PC-3 (cell line): Measurements from ENCODE around the gene TMEM250. TPM values are rescaled to one million over a fixed set of nuclear protein-coding genes. Genes with fewer than 3 reads are reported as not detected.
"Not testable (repeated sequence)": the region's sequence is repeated elsewhere in the genome, so short reads cannot be mapped to it uniquely, and the experiment has no call there.

Experiments
- ATAC-seq: fragments of 200-7000 bp; cut with Tn5 transposase; 2 replicates; pipeline ENCODE4 v1.9.1; 2020; ENCODE audit warnings: mild to moderate bottlenecking, moderate library complexity
- BruUV-seq: library from RNA; stranded (reverse); fragments of 400-500 nt; replicated peaks from 2 replicates; lab custom pipeline; 2021; lab: Mats Ljungman, UMichigan
- CTCF ChIA-PET: fragments of 300-600 bp; sonication (Branson Sonifier 250); formaldehyde crosslinking; loops from one replicate; lab custom pipeline; 2022; ENCODE audit warnings: antibody characterized with exemption; lab: Charles Lee
- POLR2A ChIA-PET: fragments of 300-600 bp; sonication (Branson Sonifier 250); formaldehyde crosslinking; loops from one replicate; lab custom pipeline; 2022; ENCODE audit warnings: antibody characterized with exemption; ENCODE audit not compliant: unreplicated experiment; lab: Charles Lee
- DNase-seq: peaks from one replicate; pipeline ENCODE4 v3.0.0-alpha.2; 2015
- H2AFZ ChIP-seq: fragments of 300-600 bp; sonication (generic); 2 replicates; pipeline ENCODE4 v1.6.0; 2016; ENCODE audit warnings: antibody characterized with exemption, low read length
- H3F3A ChIP-seq: fragments of 300-600 bp; sonication (generic); one replicate; pipeline ENCODE4 v1.6.0; 2017; ENCODE audit warnings: antibody characterized with exemption, low read length, control low read depth, mild to moderate bottlenecking; ENCODE audit not compliant: unreplicated experiment
- H3K27ac ChIP-seq: fragments of 300-600 bp; sonication (generic); 2 replicates; pipeline ENCODE4 v1.5.1; 2016; ENCODE audit warnings: mild to moderate bottlenecking, low read length
- H3K27me3 ChIP-seq: fragments of 300-600 bp; sonication (generic); 2 replicates; pipeline ENCODE4 v1.6.1; 2016; ENCODE audit warnings: low read length, mixed read lengths
- H3K36me3 ChIP-seq: fragments of 300-600 bp; sonication (generic); 2 replicates; pipeline ENCODE4 v1.6.1; 2016; ENCODE audit warnings: low read depth, mixed run types, low read length, mixed read lengths
- H3K4me1 ChIP-seq: fragments of 300-600 bp; sonication (generic); 2 replicates; pipeline ENCODE4 v1.5.1; 2016; ENCODE audit warnings: low read length; ENCODE audit not compliant: insufficient read depth
- H3K4me2 ChIP-seq: fragments of 300-600 bp; sonication (generic); 2 replicates; pipeline ENCODE4 v1.6.0; 2016; ENCODE audit warnings: low read length
- H3K4me3 ChIP-seq: fragments of 300-600 bp; sonication (generic); 2 replicates; pipeline ENCODE4 v1.5.1; 2016; ENCODE audit warnings: mild to moderate bottlenecking, low read length, mixed read lengths
- H3K79me2 ChIP-seq: fragments of 300-600 bp; sonication (generic); 2 replicates; pipeline ENCODE4 v1.6.1; 2017; ENCODE audit warnings: low read length, mixed read lengths
- H3K9ac ChIP-seq: fragments of 300-600 bp; sonication (generic); 2 replicates; pipeline ENCODE4 v1.6.0; 2016; ENCODE audit warnings: mild to moderate bottlenecking, low read length
- H3K9me2 ChIP-seq: fragments of 300-600 bp; sonication (generic); replicated peaks from 2 replicates; pipeline ENCODE4 v1.6.1; 2016; ENCODE audit warnings: mixed run types, low read length, mixed read lengths
- H3K9me3 ChIP-seq: fragments of 300-600 bp; sonication (generic); 2 replicates; pipeline ENCODE4 v1.6.1; 2016; ENCODE audit warnings: low read length, mixed read lengths
- H4K20me1 ChIP-seq: fragments of 300-600 bp; sonication (generic); 2 replicates; pipeline ENCODE4 v1.6.1; 2016; ENCODE audit warnings: low read length, mixed read lengths
- CTCF ChIP-seq: fragments of 300-600 bp; sonication (generic); conservative IDR thresholded peaks from 2 replicates; pipeline ENCODE4 v1.5.1; 2017; ENCODE audit warnings: antibody characterized with exemption, low read depth, mild to moderate bottlenecking, low read length
- EZH2 ChIP-seq: fragments of 300-600 bp; sonication (generic); IDR thresholded peaks from one replicate; pipeline ENCODE4 v1.6.1; 2017; ENCODE audit warnings: antibody characterized with exemption, mild to moderate bottlenecking, low read length; ENCODE audit not compliant: unreplicated experiment
- EZH2phosphoT487 ChIP-seq: fragments of 300-600 bp; sonication (generic); IDR thresholded peaks from 2 replicates; pipeline ENCODE4 v1.6.1; 2018; ENCODE audit warnings: mild to moderate bottlenecking, antibody characterized with exemption, low read length, borderline replicate concordance
- intact Hi-C: fragments of 100-400 bp; cut with micrococcal nuclease; formaldehyde crosslinking; loops from 2 replicates; pipeline ENCODE4 v1.9.0; 2023
- total RNA-seq: library from RNA; depleted of rRNA; stranded (reverse); fragments of >200 nt; gene quantifications from 2 replicates; pipeline ENCODE4 v1.2.3, GENCODE V29; 2014

The TMEM250 gene
- total RNA-seq, 1 experiment from 2014 or later: 64.7 TPM

- Histone ChIP-seq H4K20me1 (no peaks in the 10 kb centered on the region), H3K9me2 (no peaks in the 10 kb centered on the region), H2AFZ (no peak overlapping the region), H3F3A (no peaks in the 10 kb centered on the region), H3K9ac (no peak overlapping the region), H3K36me3 (no peaks in the 10 kb centered on the region), H3K4me1 (peaks cover 7% of the 10 kb centered on the region), H3K4me2 (no peak overlapping the region), H3K9me3 (no peaks in the 10 kb centered on the region), H3K27ac (no peak overlapping the region), H3K79me2 (no peaks in the 10 kb centered on the region), H3K27me3 (no peaks in the 10 kb centered on the region), H3K4me3 (no peak overlapping the region)
- TF ChIP-seq CTCF: no peak
- no peak for TF ChIP-seq EZH2
- TF ChIP-seq EZH2phosphoT487: no peak
- no peak for DNase-seq
- ChIA-PET CTCF (no interaction called here), POLR2A (no interaction called here)
- no peak for ATAC-seq
- BruUV-seq: no TSS peak
- intact Hi-C loops: no loop called here
Observed at GRCh38 chr9:136104916-136105315, 13.8 kb downstream of the TMEM250 start.

GRCh38 chr9:136104488-136104800 lies 14.2 kb downstream of the TMEM250 start:
- ATAC-seq: no peak
- no peaks in the 10 kb centered on the region for H3K9me2 ChIP-seq
- no peaks in the 10 kb centered on the region for H3F3A ChIP-seq
- no peak overlapping the region for H3K9ac ChIP-seq
- no peak overlapping the region for H3K4me2 ChIP-seq
- no peaks in the 10 kb centered on the region for H3K36me3 ChIP-seq
- peaks cover 5% of the 10 kb centered on the region; the same call in 1 of the 2 replicates for H3K4me1 ChIP-seq
- ChIA-PET POLR2A (no interaction called here), CTCF (no interaction called here)
- no peaks in the 10 kb centered on the region for H3K9me3 ChIP-seq
- no TSS peak for BruUV-seq
- TF ChIP-seq EZH2phosphoT487: no peak
- TF ChIP-seq CTCF: no peak
- TF ChIP-seq EZH2: no peak
- H2AFZ ChIP-seq: no peak overlapping the region
- H3K27me3 ChIP-seq: no peaks in the 10 kb centered on the region
- no peak overlapping the region for H3K27ac ChIP-seq
- no peak for DNase-seq
- no peak overlapping the region for H3K4me3 ChIP-seq
- H4K20me1 ChIP-seq: no peaks in the 10 kb centered on the region
- no peaks in the 10 kb centered on the region for H3K79me2 ChIP-seq
- intact Hi-C loops: no loop called here

GRCh38 chr9:136103651-136104487 lies 14.8 kb downstream of the TMEM250 start:
- Histone ChIP-seq H3K4me3 (no peak overlapping the region), H3K79me2 (no peaks in the 10 kb centered on the region), H4K20me1 (no peaks in the 10 kb centered on the region), H2AFZ (no peak overlapping the region), H3K4me2 (no peak overlapping the region), H3K4me1 (no peaks in the 10 kb centered on the region), H3K36me3 (no peaks in the 10 kb centered on the region), H3K27me3 (no peaks in the 10 kb centered on the region), H3K9me3 (no peaks in the 10 kb centered on the region), H3K27ac (no peak overlapping the region), H3K9me2 (no peaks in the 10 kb centered on the region), H3F3A (no peaks in the 10 kb centered on the region), H3K9ac (no peak overlapping the region)
- intact Hi-C loops: no loop called here
- POLR2A ChIA-PET: no interaction called here
- BruUV-seq: no TSS peak
- CTCF ChIA-PET: no interaction called here
- no peak for TF ChIP-seq EZH2
- no peak for TF ChIP-seq CTCF
- TF ChIP-seq EZH2phosphoT487: no peak
- no peak for DNase-seq
- peak; percentile 12; the same call in 1 of the 2 replicates for ATAC-seq

GRCh38 chr9:136101615-136102074 lies 17.0 kb downstream of the TMEM250 start:
- H4K20me1 ChIP-seq, H3K9me3 ChIP-seq, POLR2A ChIA-PET, H3K9ac ChIP-seq, ATAC-seq, intact Hi-C loops, H3F3A ChIP-seq, H3K36me3 ChIP-seq, H3K79me2 ChIP-seq, H3K27me3 ChIP-seq, BruUV-seq, H3K27ac ChIP-seq, CTCF ChIA-PET, H2AFZ ChIP-seq, H3K4me1 ChIP-seq, H3K4me2 ChIP-seq, H3K4me3 ChIP-seq, DNase-seq, H3K9me2 ChIP-seq: not testable (repeated sequence)
